H1 (cell line): ENCODE measurements around the gene POMT2. TPM values are rescaled to one million over a fixed set of nuclear protein-coding genes. Genes with fewer than 3 reads are reported as not detected.

Experiments
- CTCF ChIA-PET: fragments of 300-600 bp; sonication (Branson Sonifier 250); formaldehyde crosslinking; loops from one replicate; lab custom pipeline; 2021; ENCODE audit not compliant: partially characterized antibody; lab: Charles Lee
- POLR2A ChIA-PET: fragments of 300-600 bp; sonication (Branson Sonifier 250); formaldehyde crosslinking; loops from one replicate; lab custom pipeline; 2021; ENCODE audit warnings: inconsistent platforms; ENCODE audit not compliant: partially characterized antibody; lab: Charles Lee
- DNase-seq, 2 experiments: peaks; one replicate each; pipeline versions ENCODE4 v3.0.0 to v3.0.0-alpha.2; 2010 to 2022; ENCODE audit warnings: low spot score in 2 of 2, low read depth in 1 of 2, mixed read lengths in 1 of 2
- FAIRE-seq: peaks from 2 replicates; lab custom pipeline; 2011; peaks lifted over from hg19 to GRCh38; lab: Jason Lieb, UNC
- H2AFZ ChIP-seq: 2 replicates; pipeline ENCODE4 v1.8.1; 2012; ENCODE audit warnings: low read length, inconsistent platforms
- H2AK5ac ChIP-seq: 2 replicates; pipeline ENCODE4 v1.6.1; 2013; ENCODE audit warnings: low read depth, low read length
- H2BK120ac ChIP-seq: replicated peaks from 2 replicates; pipeline ENCODE3; 2013; ENCODE audit warnings: low read depth, low read length, inconsistent platforms
- H2BK12ac ChIP-seq: 2 replicates; pipeline ENCODE4 v1.6.1; 2013; ENCODE audit warnings: low read depth, low read length
- H2BK15ac ChIP-seq: 2 replicates; pipeline ENCODE4 v1.6.1; 2013; ENCODE audit warnings: low read length
- H2BK20ac ChIP-seq: 2 replicates; pipeline ENCODE4 v1.6.1; 2013; ENCODE audit warnings: low read length
- H2BK5ac ChIP-seq: 2 replicates; pipeline ENCODE4 v1.6.1; 2013; ENCODE audit warnings: low read depth, low read length
- H3K14ac ChIP-seq: 2 replicates; pipeline ENCODE4 v1.6.1; 2013; ENCODE audit warnings: inconsistent platforms; ENCODE audit not compliant: insufficient read length
- H3K18ac ChIP-seq: 2 replicates; pipeline ENCODE4 v1.6.1; 2013; ENCODE audit warnings: low read length; ENCODE audit errors: extremely low read depth
- H3K23ac ChIP-seq: 2 replicates; pipeline ENCODE4 v1.6.1; 2013; ENCODE audit warnings: inconsistent platforms; ENCODE audit not compliant: insufficient read length
- H3K23me2 ChIP-seq: 2 replicates; pipeline ENCODE4 v1.6.1; 2013; ENCODE audit warnings: low read depth, low read length
- H3K27ac ChIP-seq: 2 replicates; pipeline ENCODE4 v1.6.1; 2011; ENCODE audit warnings: low read depth, low read length, inconsistent platforms
- H3K27me3 ChIP-seq, 4 experiments: replicated peaks in 1 of 4; 1 replicate in 1 of 4; 2 replicates in 3 of 4; pipeline versions ENCODE4 v1.6.1 to v1.8.1; 2011 to 2013; ENCODE audit warnings: low read length in 3 of 4, mild to moderate bottlenecking in 3 of 4, inconsistent platforms in 2 of 4, mixed read lengths in 2 of 4, moderate library complexity in 1 of 4; ENCODE audit not compliant: control insufficient read depth in 3 of 4, insufficient read depth in 3 of 4; ENCODE audit errors: extremely low read depth in 1 of 4
- H3K36me3 ChIP-seq, 4 experiments: 2 replicates each; pipeline versions ENCODE4 v1.6.1 to v1.8.1; 2011 to 2013; ENCODE audit warnings: mild to moderate bottlenecking in 4 of 4, low read length in 3 of 4, moderate library complexity in 2 of 4, control low read depth in 1 of 4, inconsistent platforms in 1 of 4; ENCODE audit not compliant: insufficient read depth in 4 of 4, control insufficient read depth in 2 of 4
- H3K4ac ChIP-seq: replicated peaks from 2 replicates; pipeline ENCODE3; 2013; ENCODE audit warnings: low read length, low read depth, mixed read lengths, inconsistent platforms; ENCODE audit not compliant: insufficient read length
- H3K4me1 ChIP-seq, 4 experiments: replicated peaks in 1 of 4; 1 replicate in 1 of 4; 2 replicates in 3 of 4; pipeline versions ENCODE4 v1.6.1 to v1.8.1; 2011 to 2013; ENCODE audit warnings: low read length in 3 of 4, inconsistent platforms in 2 of 4, mixed read lengths in 1 of 4; ENCODE audit not compliant: insufficient read depth in 4 of 4, control insufficient read depth in 3 of 4
- H3K4me2 ChIP-seq, 2 experiments: 2 replicates each; pipeline versions ENCODE4 v1.6.1 to v1.8.1; 2011 to 2013; ENCODE audit warnings: low read depth in 2 of 2, low read length in 2 of 2, control low read depth in 1 of 2, inconsistent platforms in 1 of 2, mild to moderate bottlenecking in 1 of 2; ENCODE audit not compliant: insufficient read depth in 1 of 2
- H3K4me3 ChIP-seq, 4 experiments: fragments of 200-600, 300-600 bp in 1 of 4; sonication (generic), shearing (Covaris generic), sonication (Bioruptor Twin) in 1 of 4; 2 replicates each; pipeline versions ENCODE4 v1.5.1 to v1.8.1; 2011 to 2016; ENCODE audit warnings: low read length in 4 of 4, low read depth in 3 of 4, control low read depth in 2 of 4, inconsistent platforms in 2 of 4, mild to moderate bottlenecking in 2 of 4, mixed read lengths in 1 of 4, moderate library complexity in 1 of 4; ENCODE audit not compliant: insufficient read depth in 2 of 4; ENCODE audit errors: extremely low read depth in 1 of 4
- H3K56ac ChIP-seq: replicated peaks from 2 replicates; pipeline ENCODE3; 2013; ENCODE audit warnings: low read depth, mild to moderate bottlenecking, mixed read lengths, low read length, inconsistent platforms; ENCODE audit not compliant: insufficient read length
- H3K79me1 ChIP-seq: 2 replicates; pipeline ENCODE4 v1.6.1; 2013; ENCODE audit warnings: low read depth, low read length, control low read depth
- H3K79me2 ChIP-seq, 2 experiments: 2 replicates each; pipeline versions ENCODE4 v1.6.1 to v1.8.1; 2012 to 2013; ENCODE audit warnings: low read length in 2 of 2, mild to moderate bottlenecking in 2 of 2, inconsistent platforms in 1 of 2; ENCODE audit not compliant: insufficient read depth in 2 of 2, control insufficient read depth in 1 of 2
- H3K9ac ChIP-seq, 4 experiments: replicated peaks in 1 of 4; 1 replicate in 1 of 4; 2 replicates in 3 of 4; pipeline versions ENCODE4 v1.6.1 to v1.8.1; 2011 to 2013; ENCODE audit warnings: low read depth in 3 of 4, low read length in 3 of 4, control low read depth in 2 of 4, mild to moderate bottlenecking in 2 of 4, moderate library complexity in 2 of 4, inconsistent platforms in 1 of 4; ENCODE audit errors: extremely low read depth in 1 of 4
- H3K9me3 ChIP-seq, 2 experiments: 2 replicates each; pipeline versions ENCODE4 v1.6.1 to v1.8.1; 2012 to 2013; ENCODE audit warnings: mild to moderate bottlenecking in 2 of 2, moderate library complexity in 2 of 2, control low read depth in 1 of 2, inconsistent platforms in 1 of 2, low read depth in 1 of 2, low read length in 1 of 2, mixed read lengths in 1 of 2; ENCODE audit not compliant: insufficient read depth in 2 of 2
- H4K20me1 ChIP-seq, 2 experiments: replicated peaks in 1 of 2; 2 replicates each; pipeline versions ENCODE3 to v1.8.1; 2011 to 2013; ENCODE audit warnings: inconsistent platforms in 2 of 2, low read length in 2 of 2, mild to moderate bottlenecking in 1 of 2; ENCODE audit not compliant: insufficient read depth in 2 of 2, control insufficient read depth in 1 of 2
- H4K5ac ChIP-seq: 2 replicates; pipeline ENCODE4 v1.6.1; 2013; ENCODE audit warnings: low read length, low read depth, mixed read lengths, inconsistent platforms; ENCODE audit not compliant: insufficient read length
- H4K8ac ChIP-seq: 2 replicates; pipeline ENCODE4 v1.8.0; 2013; ENCODE audit warnings: mild to moderate bottlenecking, moderate library complexity, low read length, inconsistent platforms; ENCODE audit not compliant: insufficient read depth; ENCODE audit errors: extremely low read depth
- H4K91ac ChIP-seq: replicated peaks from 2 replicates; pipeline ENCODE3; 2013; ENCODE audit warnings: low read length, mixed read lengths, inconsistent platforms; ENCODE audit not compliant: insufficient read length
- BRCA1 ChIP-seq: IDR thresholded peaks from 2 replicates; pipeline ENCODE4 v1.6.1; 2012; ENCODE audit warnings: low read depth, low read length, improper control_type of control experiment
- CHD2 ChIP-seq: IDR thresholded peaks from 2 replicates; pipeline ENCODE4 v1.6.1; 2012; ENCODE audit warnings: low read length, improper control_type of control experiment
- EP300 ChIP-seq, 2 experiments: IDR thresholded peaks; 1 replicate in 1 of 2; 2 replicates in 1 of 2; pipeline ENCODE4 v1.6.1; 2011 to 2012; ENCODE audit warnings: low read depth in 2 of 2, low read length in 2 of 2, mild to moderate bottlenecking in 2 of 2, borderline replicate concordance in 1 of 2, inconsistent platforms in 1 of 2, moderate library complexity in 1 of 2
- HDAC6 ChIP-seq: IDR thresholded peaks from one replicate; pipeline ENCODE4 v1.7.1; 2012; ENCODE audit warnings: low read depth, mild to moderate bottlenecking, inconsistent platforms, low read length, moderate library complexity
- RNF2 ChIP-seq: fragments of 200-900, 300-1000 bp; sonication (generic); IDR thresholded peaks from 2 replicates; pipeline ENCODE4 v1.7.1; 2016; ENCODE audit warnings: borderline replicate concordance, low read depth, mild to moderate bottlenecking, antibody characterized with exemption, low read length; ENCODE audit not compliant: poor library complexity, severe bottlenecking; ENCODE audit errors: missing control alignments
- SAP30 ChIP-seq: fragments of 300-600 bp; sonication (generic); IDR thresholded peaks from 2 replicates; pipeline ENCODE4 v1.7.1; 2012; ENCODE audit warnings: low read length, moderate library complexity, mild to moderate bottlenecking, inconsistent platforms; ENCODE audit not compliant: insufficient read depth, insufficient replicate concordance
- SIRT6 ChIP-seq: IDR thresholded peaks from one replicate; pipeline ENCODE4 v1.7.1; 2012; ENCODE audit warnings: low read length, inconsistent platforms
- SRF ChIP-seq: IDR thresholded peaks from 2 replicates; pipeline ENCODE4 v1.6.1; 2011; ENCODE audit warnings: mild to moderate bottlenecking, low read depth, low read length, moderate library complexity
- TEAD4 ChIP-seq: IDR thresholded peaks from 2 replicates; pipeline ENCODE4 v1.6.1; 2012; ENCODE audit warnings: low read depth, low read length, inconsistent platforms, mixed read lengths
- ZNF274 ChIP-seq: IDR thresholded peaks from 2 replicates; pipeline ENCODE4 v1.7.0; 2012; ENCODE audit warnings: low read length, borderline replicate concordance; ENCODE audit errors: extremely low read depth
- WGBS, 2 experiments: shearing (Covaris generic) in 1 of 2; methylation state at CpG; one replicate each; pipeline versions ENCODE4 v1.1.6 to v1.1.7; 2013 to 2015; ENCODE audit warnings: low lambda C conversion rate in 2 of 2, mixed read lengths in 2 of 2, inconsistent platforms in 1 of 2, low coverage in 1 of 2, missing lambda C conversion rate in 1 of 2; ENCODE audit not compliant: insufficient replicate concordance in 2 of 2, insufficient coverage in 1 of 2, insufficient read length in 1 of 2; ENCODE audit errors: extremely low coverage in 1 of 2, missing lambda C conversion rate in 1 of 2; 5-methylcytosine and 5-hydroxymethylcytosine counted together
- polyA plus RNA-seq, 7 experiments: library from polyadenylated mRNA; depleted of rRNA in 3 of 7; stranded (reverse) in 5 of 7; unstranded in 2 of 7; fragments of >200 nt in 5 of 7; fragments of 200-250 nt in 2 of 7; gene quantifications; 1 replicate in 5 of 7; 2 replicates in 1 of 7; 4 replicates in 1 of 7; pipeline versions ENCODE4 v1.2.1 to v1.2.3, GENCODE V29; 2011 to 2013; ENCODE audit warnings: missing spikeins in 2 of 7, mixed read lengths in 2 of 7
- total RNA-seq: library from RNA; stranded (reverse); fragmentation: NEBNext Ultra II Directional; extraction: Animal tissue kit (Norgen Biotek cat#: 25700); gene quantifications from 2 replicates; pipeline ENCODE4 v1.2.1, GENCODE V29; 2021
- TF ChIP-seq, protein P1 (sequence below): IDR thresholded peaks from 2 replicates; pipeline ENCODE4 v1.6.1; 2011; ENCODE audit warnings: low read length, improper control_type of control experiment

The POMT2 gene
- total and polyA plus RNA-seq, 2 of the 8 experiments (the other 6 are each of a cell fraction or from before 2014, with no cell fraction given) = 20.8 to 44.9 TPM

DNA sequence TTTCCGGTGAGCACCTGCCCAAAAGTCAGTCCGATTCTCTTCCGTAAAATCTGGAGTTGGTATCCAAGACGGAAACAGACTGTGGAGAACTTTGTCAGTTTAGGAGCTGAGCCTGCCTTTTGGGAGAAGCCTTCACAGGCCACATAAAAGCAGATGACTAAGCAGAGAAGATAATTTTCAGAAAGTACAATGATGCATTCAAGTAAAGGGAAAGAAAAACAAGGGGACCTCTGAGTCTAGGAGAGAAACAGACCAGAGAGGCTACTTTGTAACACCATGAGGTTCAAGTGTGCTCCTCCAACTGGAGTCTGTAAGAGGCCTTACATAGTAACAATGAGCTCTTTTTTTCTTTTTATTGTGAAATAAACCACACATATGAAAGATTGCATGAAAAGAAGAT, 35.1 kb upstream of the POMT2 start:
- H3K4me1 ChIP-seq = no peaks in the 10 kb centered on the region
- no peak overlapping the region for H3K9ac ChIP-seq
- H2BK5ac ChIP-seq = no peak overlapping the region
- no peak overlapping the region for H2BK12ac ChIP-seq
- H2BK15ac ChIP-seq = no peak overlapping the region
- no peak overlapping the region for H3K18ac ChIP-seq
- TF ChIP-seq BRCA1 = no peak
- TF ChIP-seq SRF = no peak
- no peak for TF ChIP-seq ZNF274
- no peak for TF ChIP-seq EP300 (IDR thresholded peaks at IDR 0.05; ENCODE audit: borderline replicate concordance in 1 of 2, low read depth in 2 of 2, low read length in 2 of 2)
- TF ChIP-seq HDAC6 = no peak
- TF ChIP-seq CHD2 = no peak
- TF ChIP-seq SIRT6 = no peak
- no peak for TF ChIP-seq RNF2
- no peak for TF ChIP-seq TEAD4
- TF ChIP-seq, protein P1, sequence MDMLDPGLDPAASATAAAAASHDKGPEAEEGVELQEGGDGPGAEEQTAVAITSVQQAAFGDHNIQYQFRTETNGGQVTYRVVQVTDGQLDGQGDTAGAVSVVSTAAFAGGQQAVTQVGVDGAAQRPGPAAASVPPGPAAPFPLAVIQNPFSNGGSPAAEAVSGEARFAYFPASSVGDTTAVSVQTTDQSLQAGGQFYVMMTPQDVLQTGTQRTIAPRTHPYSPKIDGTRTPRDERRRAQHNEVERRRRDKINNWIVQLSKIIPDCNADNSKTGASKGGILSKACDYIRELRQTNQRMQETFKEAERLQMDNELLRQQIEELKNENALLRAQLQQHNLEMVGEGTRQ = no peak
- TF ChIP-seq SAP30 = no peak
- no peak overlapping the region for H3K4me3 ChIP-seq
- no peaks in the 10 kb centered on the region for H4K20me1 ChIP-seq
- no peak overlapping the region for H3K23ac ChIP-seq
- H3K56ac ChIP-seq = no peak overlapping the region
- no peak overlapping the region for H4K5ac ChIP-seq
- FAIRE-seq (no peak), DNase-seq (no peak)
- no peak overlapping the region for H2AK5ac ChIP-seq
- no peak overlapping the region for H3K4me2 ChIP-seq
- no peak overlapping the region for H3K14ac ChIP-seq
- H3K79me1 ChIP-seq = no peaks in the 10 kb centered on the region; the same call in 1 of the 2 replicates
- ChIA-PET POLR2A (no interaction called here), CTCF (interaction anchor here (1.0 to 1.1 kb wide), 2 partner anchors 12 to 54 kb away, joined by 3 to 4 read pairs; no protein-coding TSS in a partner anchor)
- H4K8ac ChIP-seq = no peak overlapping the region
- no peak overlapping the region for H3K4ac ChIP-seq
- H2BK20ac ChIP-seq = no peak overlapping the region
- H3K27me3 ChIP-seq = no peaks in the 10 kb centered on the region
- H3K36me3 ChIP-seq = no peaks in the 10 kb centered on the region
- no peak overlapping the region for H2AFZ ChIP-seq
- no peak overlapping the region for H2BK120ac ChIP-seq
- no peaks in the 10 kb centered on the region for H3K23me2 ChIP-seq
- no peak overlapping the region for H3K27ac ChIP-seq
- H3K9me3 ChIP-seq = no peaks in the 10 kb centered on the region
- WGBS, 2 experiments = 94% methylated on average over 4 of the region's 4 CpGs; no CpG with 5 or more reads in 1 of the 2 experiments
- H3K79me2 ChIP-seq = no peaks in the 10 kb centered on the region
- no peak overlapping the region for H4K91ac ChIP-seq
